ENCODE measurements around the gene STARD13. TPM values are rescaled to one million over a fixed set of nuclear protein-coding genes. Genes with fewer than 3 reads are reported as not detected.

Gene STARD13
- total RNA-seq, 1 experiment from 2014 or later: 4.1 TPM

DNA sequence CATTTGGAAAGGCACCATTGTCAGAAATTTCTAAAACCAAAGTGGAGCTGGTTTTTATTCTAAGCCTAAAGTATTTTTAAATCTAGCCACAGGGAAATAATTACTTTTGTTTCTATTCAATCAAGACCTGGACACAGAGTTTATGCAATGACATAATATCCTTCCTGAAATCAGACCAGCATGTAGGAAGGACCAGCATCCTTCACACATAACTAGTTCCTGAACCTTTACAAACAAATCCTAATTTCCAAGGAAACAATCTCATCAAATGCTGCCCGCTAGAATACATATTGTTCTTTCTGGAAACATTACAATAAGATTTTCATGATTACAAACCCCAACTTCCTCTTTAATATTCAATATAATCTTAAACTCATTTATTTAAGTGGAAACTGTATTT, 1.5 kb downstream of the STARD13 start (continued):
- TF ChIP-seq POLR2AphosphoS5 (IDR thresholded peaks at IDR 0.05; ENCODE audit: low read depth, low read length): no peak

DNA sequence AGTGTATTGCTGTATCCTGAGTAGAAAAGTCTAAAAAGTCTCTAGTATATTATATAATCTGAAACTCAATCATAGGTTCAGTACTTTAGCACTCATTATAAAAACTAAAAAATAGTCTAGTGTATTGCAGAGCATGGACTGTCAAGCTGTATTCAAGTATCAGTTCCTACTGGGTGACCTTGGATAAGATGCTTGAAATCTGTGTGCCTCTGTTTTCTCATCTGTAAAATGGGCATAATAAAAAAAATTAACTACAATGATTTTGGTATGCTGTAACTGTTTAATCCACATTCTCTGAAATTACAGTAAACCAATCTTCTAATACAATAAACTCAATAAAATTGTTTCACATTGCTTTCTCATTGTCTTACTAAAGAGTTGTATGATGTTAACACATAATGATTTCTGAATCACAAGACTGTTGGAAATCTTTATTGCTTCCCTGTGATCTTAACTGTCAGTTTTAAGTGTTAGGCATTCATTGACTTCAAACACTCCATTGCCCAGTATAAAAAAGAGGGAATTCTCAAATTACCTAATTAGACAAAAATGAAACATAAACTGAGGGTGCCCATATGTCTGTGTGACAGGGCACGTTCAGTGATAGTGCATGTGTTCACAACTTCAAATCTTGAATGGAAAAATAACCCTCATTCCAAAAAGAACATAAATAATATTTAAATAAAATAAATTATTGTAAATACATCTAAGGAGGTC, 2.2 kb downstream of the STARD13 start:
- ChIA-PET RAD21 (ENCODE audit: low non-redundant PET in 1 of 2, low total read pairs in 2 of 2, uncharacterized antibody in 2 of 2, unreplicated experiment in 2 of 2) (no interaction called here), CTCF (no interaction called here), POLR2A (no interaction called here)
- Histone ChIP-seq H3K9ac (ENCODE audit: low read length) (no peak overlapping the region), H3K4me1 (ENCODE audit: control insufficient read depth in 1 of 2, insufficient read depth in 2 of 2, low read length in 2 of 2) (peaks cover 11 to 35% of the 10 kb centered on the region in 2 experiments), H3K27me3 (ENCODE audit: insufficient read depth, low read length) (no peaks in the 10 kb centered on the region), H3K9me2 (ENCODE audit: insufficient read depth) (no peaks in the 10 kb centered on the region), H3K9me3 (ENCODE audit: control insufficient read depth in 1 of 2, insufficient read depth in 1 of 2, low read depth in 1 of 2, low read length in 2 of 2) (no peaks in the 10 kb centered on the region), H3K36me3 (ENCODE audit: control insufficient read depth in 1 of 2, insufficient read depth in 2 of 2, low read length in 2 of 2) (no peaks in the 10 kb centered on the region), H3K4me2 (ENCODE audit: low read length) (no peak overlapping the region), H3K27ac (ENCODE audit: low read depth, low read length) (no peak overlapping the region), H3K79me2 (ENCODE audit: insufficient read depth, low read length) (no peaks in the 10 kb centered on the region), H4K20me1 (ENCODE audit: insufficient read depth) (no peaks in the 10 kb centered on the region), H3K4me3 (replicated peaks in 1 of 2; ENCODE audit: low read depth in 1 of 2, low read length in 2 of 2) (no peak overlapping the region), H2AFZ (ENCODE audit: low read depth, low read length, poor library complexity, severe bottlenecking) (no peak overlapping the region)
- TF ChIP-seq, protein P1, sequence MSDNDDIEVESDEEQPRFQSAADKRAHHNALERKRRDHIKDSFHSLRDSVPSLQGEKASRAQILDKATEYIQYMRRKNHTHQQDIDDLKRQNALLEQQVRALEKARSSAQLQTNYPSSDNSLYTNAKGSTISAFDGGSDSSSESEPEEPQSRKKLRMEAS (IDR thresholded peaks at IDR 0.05): no peak
- TF ChIP-seq EZH2phosphoT487 (IDR thresholded peaks at IDR 0.05; ENCODE audit: borderline replicate concordance): no peak
- ATAC-seq (no peak), DNase-seq (ENCODE audit: low read depth, low spot score) (no peak)
- intact Hi-C loops (cut with micrococcal nuclease): no loop called here
- BruUV-seq (replicated peaks): no TSS peak

DNA sequence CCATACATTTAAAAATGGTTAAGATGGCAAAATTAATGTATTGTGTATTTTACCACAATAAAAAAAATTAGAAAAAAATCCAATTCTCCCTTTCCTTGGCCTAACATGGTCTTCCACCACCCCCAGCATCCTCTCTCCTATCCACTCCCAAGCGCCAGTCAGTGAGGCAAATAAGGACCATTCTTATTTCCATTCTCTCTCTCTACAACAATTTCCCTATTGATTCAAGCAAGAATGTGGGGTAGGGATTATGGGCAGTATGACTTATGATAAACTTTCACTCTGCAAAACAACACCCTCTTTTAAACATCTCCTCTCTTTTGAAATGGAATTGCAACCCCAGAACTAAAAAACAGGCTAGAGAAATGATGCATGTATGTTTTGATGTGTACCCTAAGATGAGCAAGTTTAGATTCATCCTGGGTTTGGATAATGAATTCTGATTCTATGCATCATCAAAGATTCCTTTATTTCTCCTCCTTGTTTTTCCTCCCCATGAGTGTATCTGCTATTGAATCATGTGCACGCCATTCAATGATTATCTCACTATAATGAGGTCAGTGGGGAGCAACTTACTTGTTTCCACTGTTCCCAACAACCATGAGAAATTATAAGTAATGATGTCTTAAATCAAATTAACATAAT, 3.5 kb downstream of the STARD13 start:
- DNase-seq (ENCODE audit: low read depth, low spot score): no peak
- intact Hi-C loops (cut with micrococcal nuclease): no loop called here
- ChIA-PET RAD21 (ENCODE audit: low non-redundant PET in 1 of 2, low total read pairs in 2 of 2, uncharacterized antibody in 2 of 2, unreplicated experiment in 2 of 2) (no interaction called here), CTCF (no interaction called here), POLR2A (no interaction called here)
- Histone ChIP-seq H3K9me2 (ENCODE audit: insufficient read depth) (no peaks in the 10 kb centered on the region), H3K36me3 (ENCODE audit: control insufficient read depth in 1 of 2, insufficient read depth in 2 of 2, low read length in 2 of 2) (no peaks in the 10 kb centered on the region), H3K27ac (ENCODE audit: low read depth, low read length) (no peak overlapping the region), H3K4me3 (replicated peaks in 1 of 2; ENCODE audit: low read depth in 1 of 2, low read length in 2 of 2) (no peak overlapping the region), H3K9me3 (ENCODE audit: control insufficient read depth in 1 of 2, insufficient read depth in 1 of 2, low read depth in 1 of 2, low read length in 2 of 2) (no peaks in the 10 kb centered on the region), H3K4me2 (ENCODE audit: low read length) (no peak overlapping the region), H3K27me3 (ENCODE audit: insufficient read depth, low read length) (no peaks in the 10 kb centered on the region), H2AFZ (ENCODE audit: low read depth, low read length, poor library complexity, severe bottlenecking) (no peak overlapping the region), H3K79me2 (ENCODE audit: insufficient read depth, low read length) (no peaks in the 10 kb centered on the region), H3K4me1 (ENCODE audit: control insufficient read depth in 1 of 2, insufficient read depth in 2 of 2, low read length in 2 of 2) (peaks cover 11 to 35% of the 10 kb centered on the region in 2 experiments), H3K9ac (ENCODE audit: low read length) (no peak overlapping the region), H4K20me1 (ENCODE audit: insufficient read depth) (no peaks in the 10 kb centered on the region)
- no peak for ATAC-seq
- BruUV-seq (replicated peaks): no TSS peak
- TF ChIP-seq POLR2A (IDR thresholded peaks at IDR 0.05; ENCODE audit: borderline replicate concordance, extremely low read depth, insufficient read depth, insufficient read length) (no peak), SRF (IDR thresholded peaks at IDR 0.05; ENCODE audit: low read depth) (no peak), ZFX (IDR thresholded peaks at IDR 0.05) (no peak), SP1 (IDR thresholded peaks at IDR 0.05; ENCODE audit: low read depth) (no peak), TCF7L2 (IDR thresholded peaks at IDR 0.05; ENCODE audit: borderline replicate concordance, extremely low read depth, insufficient read depth, insufficient read length) (no peak), ZNF274 (IDR thresholded peaks at IDR 0.05; ENCODE audit: low read depth, low read length) (no peak), RAD21 (IDR thresholded peaks at IDR 0.05; ENCODE audit: low read depth) (no peak)
- TF ChIP-seq, protein P2, sequence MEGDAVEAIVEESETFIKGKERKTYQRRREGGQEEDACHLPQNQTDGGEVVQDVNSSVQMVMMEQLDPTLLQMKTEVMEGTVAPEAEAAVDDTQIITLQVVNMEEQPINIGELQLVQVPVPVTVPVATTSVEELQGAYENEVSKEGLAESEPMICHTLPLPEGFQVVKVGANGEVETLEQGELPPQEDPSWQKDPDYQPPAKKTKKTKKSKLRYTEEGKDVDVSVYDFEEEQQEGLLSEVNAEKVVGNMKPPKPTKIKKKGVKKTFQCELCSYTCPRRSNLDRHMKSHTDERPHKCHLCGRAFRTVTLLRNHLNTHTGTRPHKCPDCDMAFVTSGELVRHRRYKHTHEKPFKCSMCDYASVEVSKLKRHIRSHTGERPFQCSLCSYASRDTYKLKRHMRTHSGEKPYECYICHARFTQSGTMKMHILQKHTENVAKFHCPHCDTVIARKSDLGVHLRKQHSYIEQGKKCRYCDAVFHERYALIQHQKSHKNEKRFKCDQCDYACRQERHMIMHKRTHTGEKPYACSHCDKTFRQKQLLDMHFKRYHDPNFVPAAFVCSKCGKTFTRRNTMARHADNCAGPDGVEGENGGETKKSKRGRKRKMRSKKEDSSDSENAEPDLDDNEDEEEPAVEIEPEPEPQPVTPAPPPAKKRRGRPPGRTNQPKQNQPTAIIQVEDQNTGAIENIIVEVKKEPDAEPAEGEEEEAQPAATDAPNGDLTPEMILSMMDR (IDR thresholded peaks at IDR 0.05 in 2 of 3, conservative IDR thresholded peaks at IDR 0.05 in 1 of 3; ENCODE audit: borderline replicate concordance in 1 of 3, insufficient read depth in 1 of 3, low read depth in 2 of 3, low read length in 2 of 3): no peak
- TF ChIP-seq, protein P3, sequence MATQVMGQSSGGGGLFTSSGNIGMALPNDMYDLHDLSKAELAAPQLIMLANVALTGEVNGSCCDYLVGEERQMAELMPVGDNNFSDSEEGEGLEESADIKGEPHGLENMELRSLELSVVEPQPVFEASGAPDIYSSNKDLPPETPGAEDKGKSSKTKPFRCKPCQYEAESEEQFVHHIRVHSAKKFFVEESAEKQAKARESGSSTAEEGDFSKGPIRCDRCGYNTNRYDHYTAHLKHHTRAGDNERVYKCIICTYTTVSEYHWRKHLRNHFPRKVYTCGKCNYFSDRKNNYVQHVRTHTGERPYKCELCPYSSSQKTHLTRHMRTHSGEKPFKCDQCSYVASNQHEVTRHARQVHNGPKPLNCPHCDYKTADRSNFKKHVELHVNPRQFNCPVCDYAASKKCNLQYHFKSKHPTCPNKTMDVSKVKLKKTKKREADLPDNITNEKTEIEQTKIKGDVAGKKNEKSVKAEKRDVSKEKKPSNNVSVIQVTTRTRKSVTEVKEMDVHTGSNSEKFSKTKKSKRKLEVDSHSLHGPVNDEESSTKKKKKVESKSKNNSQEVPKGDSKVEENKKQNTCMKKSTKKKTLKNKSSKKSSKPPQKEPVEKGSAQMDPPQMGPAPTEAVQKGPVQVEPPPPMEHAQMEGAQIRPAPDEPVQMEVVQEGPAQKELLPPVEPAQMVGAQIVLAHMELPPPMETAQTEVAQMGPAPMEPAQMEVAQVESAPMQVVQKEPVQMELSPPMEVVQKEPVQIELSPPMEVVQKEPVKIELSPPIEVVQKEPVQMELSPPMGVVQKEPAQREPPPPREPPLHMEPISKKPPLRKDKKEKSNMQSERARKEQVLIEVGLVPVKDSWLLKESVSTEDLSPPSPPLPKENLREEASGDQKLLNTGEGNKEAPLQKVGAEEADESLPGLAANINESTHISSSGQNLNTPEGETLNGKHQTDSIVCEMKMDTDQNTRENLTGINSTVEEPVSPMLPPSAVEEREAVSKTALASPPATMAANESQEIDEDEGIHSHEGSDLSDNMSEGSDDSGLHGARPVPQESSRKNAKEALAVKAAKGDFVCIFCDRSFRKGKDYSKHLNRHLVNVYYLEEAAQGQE (IDR thresholded peaks at IDR 0.05; ENCODE audit: low read depth): no peak
